Activated naive CD8-positive, alpha-beta T cell treated with anti-CD3 and anti-CD28 coated beads, Interleukin-2, amount 10 ng/mL, durations not matched to agents 7 days and 5 days (primary cell): ENCODE measurements around the gene IL1B. TPM values are rescaled to one million over a fixed set of nuclear protein-coding genes. Genes with fewer than 3 reads are reported as not detected.

ENCODE experiments used
- ATAC-seq: fragments of 150-1000 bp; cut with Tn5 transposase; one replicate; pipeline ENCODE4 v1.10.0; 2021; ENCODE audit warnings: low read depth, moderate library complexity
- POLR2A ChIA-PET: fragments of 350-600 bp; sonication (Branson Sonifier 250); formaldehyde crosslinking; loops from one replicate; lab custom pipeline; 2021; ENCODE audit warnings: antibody characterized with exemption; lab: Charles Lee
- DNase-seq: peaks from one replicate; pipeline ENCODE4 v3.0.0; 2021
- H3K27ac Mint-ChIP-seq: one replicate; pipeline ENCODE4 v1.8.0; 2022; ENCODE audit warnings: mild to moderate bottlenecking, mixed read lengths
- H3K27me3 Mint-ChIP-seq: one replicate; pipeline ENCODE4 v1.8.0; 2022; ENCODE audit warnings: mild to moderate bottlenecking, moderate library complexity, mixed read lengths
- H3K36me3 Mint-ChIP-seq: one replicate; pipeline ENCODE4 v1.8.0; 2021; ENCODE audit warnings: mild to moderate bottlenecking, mixed read lengths
- H3K4me1 Mint-ChIP-seq: one replicate; pipeline ENCODE4 v1.8.0; 2021; ENCODE audit warnings: mixed read lengths
- H3K4me3 Mint-ChIP-seq: one replicate; pipeline ENCODE4 v1.8.0; 2022; ENCODE audit warnings: mild to moderate bottlenecking, moderate library complexity, mixed read lengths
- H3K9me3 Mint-ChIP-seq: one replicate; pipeline ENCODE4 v1.8.0; 2021; ENCODE audit warnings: mixed read lengths
- total RNA-seq, 2 experiments: library from RNA; stranded (reverse); gene quantifications; one replicate each; pipeline ENCODE4 v1.2.3, GENCODE V29; 2021

The IL1B gene
- total RNA-seq = under 1 TPM in 1 of 2 experiments, not detected in 1; 0.19 TPM

DNA sequence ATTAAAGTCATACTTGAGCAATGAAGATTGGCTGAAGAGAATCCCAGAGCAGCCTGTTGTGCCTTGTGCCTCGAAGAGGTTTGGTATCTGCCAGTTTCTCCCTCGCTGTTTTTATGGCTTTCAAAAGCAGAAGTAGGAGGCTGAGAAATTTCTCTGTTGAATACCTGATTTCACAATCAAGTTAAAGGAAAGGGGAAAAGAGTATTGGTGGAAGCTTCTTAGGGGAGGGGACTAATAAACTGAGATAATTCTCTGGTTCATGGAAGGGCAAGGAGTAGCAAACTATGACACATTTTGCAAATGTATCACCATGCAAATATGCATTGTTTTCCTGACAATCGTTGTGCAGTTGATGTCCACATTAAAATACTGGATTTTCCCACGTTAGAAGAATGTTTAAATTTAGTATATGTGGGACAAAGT, at the start of gene IL1B:
TSS of gene IL1B (minus strand) at position 85 of the 423 bp plus-strand sequence. CDS start 550 bp downstream, outside the sequence.
- Mint-ChIP-seq H3K4me3 (no peak within 1 kb of the TSS), H3K36me3 (no peaks in the 10 kb centered on the region), H3K27me3 (peaks cover 44% of the 10 kb centered on the region), H3K4me1 (peaks cover 3% of the 10 kb centered on the region), H3K9me3 (no peaks in the 10 kb centered on the region), H3K27ac (no peak within 1 kb of the TSS)
- ATAC-seq (no peak), DNase-seq (no peak)
- POLR2A ChIA-PET = no interaction called here

- H3K9me3 Mint-ChIP-seq = no peaks in the 10 kb centered on the region
- no peak for DNase-seq
- POLR2A ChIA-PET = interaction anchor here (0.6 to 1.9 kb wide), 2 partner anchors 123 to 135 kb away, joined by 3 to 6 read pairs; no protein-coding TSS in a partner anchor
- no peaks in the 10 kb centered on the region for H3K36me3 Mint-ChIP-seq
- H3K4me1 Mint-ChIP-seq = peaks cover 12% of the 10 kb centered on the region
- no peak overlapping the region for H3K4me3 Mint-ChIP-seq
- H3K27me3 Mint-ChIP-seq = peaks cover 4% of the 10 kb centered on the region
- H3K27ac Mint-ChIP-seq = no peak overlapping the region
- ATAC-seq = no peak
Observed at GRCh38 chr2:112886291-112886690, 49.7 kb upstream of the IL1B start.

- Mint-ChIP-seq H3K27ac (peak overlapping the region; percentile 23), H3K27me3 (peaks cover 4% of the 10 kb centered on the region), H3K4me3 (peak overlapping the region; percentile 2), H3K9me3 (no peaks in the 10 kb centered on the region), H3K36me3 (no peaks in the 10 kb centered on the region), H3K4me1 (peaks cover 16% of the 10 kb centered on the region)
- POLR2A ChIA-PET = interaction anchor here (0.9 to 1.9 kb wide), 2 partner anchors 122 to 136 kb away, joined by 6 read pairs; no protein-coding TSS in a partner anchor
- DNase-seq = no peak
- no peak for ATAC-seq
Observed at GRCh38 chr2:112885506-112885902, 48.9 kb upstream of the IL1B start.

DNA sequence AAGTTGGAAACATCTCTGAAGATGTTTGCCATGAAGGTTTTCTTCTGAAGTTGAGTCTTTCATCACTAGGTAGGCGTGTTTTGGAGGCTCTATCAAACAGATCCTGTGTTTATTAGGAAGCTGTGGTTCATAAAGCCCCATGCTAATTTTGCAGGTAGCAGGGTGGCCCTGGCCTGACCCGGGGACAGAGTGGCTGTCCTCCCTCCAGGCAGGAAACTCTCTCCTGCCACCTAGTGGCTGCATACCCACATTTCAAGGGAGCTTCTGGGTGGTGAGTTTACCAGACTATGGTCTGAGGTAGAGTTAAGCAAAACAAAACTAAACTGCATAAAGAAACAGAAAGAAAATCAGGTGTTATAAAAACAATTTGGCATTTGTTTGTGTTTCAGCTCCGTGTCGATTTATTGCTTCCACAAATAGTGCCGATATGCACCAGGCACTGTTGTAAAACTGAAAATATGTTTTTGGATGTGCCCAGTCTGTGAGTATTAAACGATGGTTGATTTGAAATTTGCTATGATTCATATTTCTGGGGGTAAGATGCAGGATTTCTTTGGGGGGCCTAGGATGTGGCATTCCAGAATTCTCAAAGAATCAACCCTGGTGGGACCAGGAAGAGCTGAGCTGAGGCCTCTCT, 48.4 kb upstream of the IL1B start:
- Mint-ChIP-seq H3K27ac (peak overlapping the region; percentile 23), H3K9me3 (no peaks in the 10 kb centered on the region), H3K36me3 (no peaks in the 10 kb centered on the region), H3K4me3 (peak overlapping the region; percentile 2), H3K27me3 (peaks cover 4% of the 10 kb centered on the region), H3K4me1 (peaks cover 21% of the 10 kb centered on the region)
- POLR2A ChIA-PET = interaction anchor here (0.9 to 1.9 kb wide), 2 partner anchors 121 to 135 kb away, joined by 6 read pairs; no protein-coding TSS in a partner anchor
- peak; percentile 62 for DNase-seq
- ATAC-seq = peak; percentile 78

GRCh38 chr2:112883669-112884068, 47.1 kb upstream of the IL1B start:
- H3K27ac Mint-ChIP-seq = no peak overlapping the region
- H3K27me3 Mint-ChIP-seq = peaks cover 2% of the 10 kb centered on the region
- no peak for ATAC-seq
- H3K4me3 Mint-ChIP-seq = no peak overlapping the region
- POLR2A ChIA-PET = no interaction called here
- no peaks in the 10 kb centered on the region for H3K36me3 Mint-ChIP-seq
- no peaks in the 10 kb centered on the region for H3K9me3 Mint-ChIP-seq
- H3K4me1 Mint-ChIP-seq = peaks cover 24% of the 10 kb centered on the region
- DNase-seq = no peak

- POLR2A ChIA-PET = no interaction called here
- no peaks in the 10 kb centered on the region for H3K36me3 Mint-ChIP-seq
- H3K27ac Mint-ChIP-seq = peak overlapping the region; percentile 17
- peak; percentile 29 for ATAC-seq
- peaks cover 24% of the 10 kb centered on the region for H3K4me1 Mint-ChIP-seq
- H3K9me3 Mint-ChIP-seq = no peaks in the 10 kb centered on the region
- H3K4me3 Mint-ChIP-seq = no peak overlapping the region
- no peak for DNase-seq
- peaks cover 2% of the 10 kb centered on the region for H3K27me3 Mint-ChIP-seq
Observed at GRCh38 chr2:112881217-112881985, 44.8 kb upstream of the IL1B start.

DNA sequence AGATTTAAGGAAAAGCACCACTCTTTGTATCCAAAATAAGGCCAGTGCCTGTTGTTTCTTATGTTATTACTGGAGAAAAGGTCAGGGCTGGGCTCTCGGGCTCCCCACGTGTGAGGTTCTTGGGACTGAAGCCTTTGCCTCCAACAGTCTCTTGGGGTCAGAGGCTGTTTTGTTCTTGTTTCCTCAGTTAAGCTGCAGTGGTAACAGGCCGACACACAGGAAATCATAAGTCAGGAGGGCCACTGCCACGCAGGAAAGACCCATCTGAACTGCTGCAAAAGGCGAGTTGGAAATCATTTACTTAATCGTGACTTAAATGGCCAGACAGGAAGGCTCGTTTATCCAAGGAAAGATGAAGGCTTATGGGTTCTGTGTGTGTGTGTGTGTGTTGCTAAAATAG, 44.1 kb upstream of the IL1B start:
- peak overlapping the region; percentile 51 for H3K27ac Mint-ChIP-seq
- no peaks in the 10 kb centered on the region for H3K36me3 Mint-ChIP-seq
- DNase-seq = no peak
- POLR2A ChIA-PET = no interaction called here
- H3K27me3 Mint-ChIP-seq = peaks cover 2% of the 10 kb centered on the region
- ATAC-seq = no peak
- peaks cover 22% of the 10 kb centered on the region for H3K4me1 Mint-ChIP-seq
- peak overlapping the region; percentile 6 for H3K4me3 Mint-ChIP-seq
- H3K9me3 Mint-ChIP-seq = no peaks in the 10 kb centered on the region

DNA sequence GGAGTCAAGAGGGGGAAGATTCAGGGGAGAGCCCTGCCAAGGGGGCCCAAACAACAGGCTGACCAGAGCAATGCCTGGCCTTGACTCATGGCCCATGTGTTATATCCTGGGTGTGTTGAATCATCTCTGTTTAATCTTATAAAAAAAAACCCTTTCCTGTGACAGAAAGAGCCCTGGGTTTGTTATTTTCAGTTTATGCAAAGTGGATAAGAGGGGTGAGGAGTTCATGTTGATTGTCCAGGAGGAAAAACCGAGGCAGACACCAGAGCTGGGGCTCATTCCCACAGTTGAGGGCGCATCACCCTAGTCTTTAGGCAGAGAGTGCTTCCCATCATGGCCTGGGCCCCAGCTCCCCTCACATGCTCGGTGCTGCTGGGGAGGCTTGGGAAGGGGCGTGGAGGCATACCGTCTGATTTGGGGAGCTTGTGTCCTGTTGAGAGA, 43.5 kb upstream of the IL1B start:
- H3K9me3 Mint-ChIP-seq = no peaks in the 10 kb centered on the region
- ATAC-seq = no peak
- H3K27me3 Mint-ChIP-seq = peaks cover 2% of the 10 kb centered on the region
- no peak overlapping the region for H3K4me3 Mint-ChIP-seq
- no peak for DNase-seq
- peaks cover 17% of the 10 kb centered on the region for H3K4me1 Mint-ChIP-seq
- H3K36me3 Mint-ChIP-seq = no peaks in the 10 kb centered on the region
- peak overlapping the region; percentile 51 for H3K27ac Mint-ChIP-seq
- POLR2A ChIA-PET = no interaction called here

- POLR2A ChIA-PET = no interaction called here
- Mint-ChIP-seq H3K27me3 (peaks cover 4% of the 10 kb centered on the region), H3K27ac (no peak overlapping the region), H3K9me3 (no peaks in the 10 kb centered on the region), H3K4me3 (no peak overlapping the region), H3K4me1 (peaks cover 14% of the 10 kb centered on the region), H3K36me3 (no peaks in the 10 kb centered on the region)
- no peak for ATAC-seq
- no peak for DNase-seq
Observed at GRCh38 chr2:112879491-112880041, 43.0 kb upstream of the IL1B start.

GRCh38 chr2:112877423-112877822, 40.8 kb upstream of the IL1B start:
- POLR2A ChIA-PET = no interaction called here
- ATAC-seq (no peak), DNase-seq (no peak)
- no peak overlapping the region for H3K27ac Mint-ChIP-seq
- no peaks in the 10 kb centered on the region for H3K9me3 Mint-ChIP-seq
- H3K4me3 Mint-ChIP-seq = no peak overlapping the region
- H3K36me3 Mint-ChIP-seq = no peaks in the 10 kb centered on the region
- peaks cover 12% of the 10 kb centered on the region for H3K4me1 Mint-ChIP-seq
- peaks cover 18% of the 10 kb centered on the region for H3K27me3 Mint-ChIP-seq

DNA sequence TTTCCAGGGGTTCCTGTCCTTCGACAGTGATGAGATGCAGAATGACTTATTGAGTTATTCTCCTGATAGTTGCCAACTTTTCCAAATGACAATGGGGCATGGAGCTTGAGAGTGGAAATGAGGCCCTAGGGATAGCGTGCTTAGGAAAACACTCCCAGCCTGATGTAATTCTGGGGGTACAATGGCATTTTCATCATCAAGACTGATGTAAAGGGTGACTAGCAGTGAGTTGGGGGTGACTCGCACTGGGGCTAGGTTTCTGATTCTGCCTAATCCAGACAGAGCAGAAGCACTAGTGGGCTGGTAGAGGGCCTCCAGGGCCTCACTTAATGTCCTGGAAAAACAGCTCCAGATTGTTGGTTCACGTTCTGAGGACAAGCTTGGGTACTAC, 40.4 kb upstream of the IL1B start:
- DNase-seq (no peak), ATAC-seq (no peak)
- POLR2A ChIA-PET = no interaction called here
- peaks cover 23% of the 10 kb centered on the region for H3K27me3 Mint-ChIP-seq
- no peaks in the 10 kb centered on the region for H3K36me3 Mint-ChIP-seq
- no peak overlapping the region for H3K4me3 Mint-ChIP-seq
- peaks cover 12% of the 10 kb centered on the region for H3K4me1 Mint-ChIP-seq
- H3K27ac Mint-ChIP-seq = no peak overlapping the region
- H3K9me3 Mint-ChIP-seq = no peaks in the 10 kb centered on the region

DNA sequence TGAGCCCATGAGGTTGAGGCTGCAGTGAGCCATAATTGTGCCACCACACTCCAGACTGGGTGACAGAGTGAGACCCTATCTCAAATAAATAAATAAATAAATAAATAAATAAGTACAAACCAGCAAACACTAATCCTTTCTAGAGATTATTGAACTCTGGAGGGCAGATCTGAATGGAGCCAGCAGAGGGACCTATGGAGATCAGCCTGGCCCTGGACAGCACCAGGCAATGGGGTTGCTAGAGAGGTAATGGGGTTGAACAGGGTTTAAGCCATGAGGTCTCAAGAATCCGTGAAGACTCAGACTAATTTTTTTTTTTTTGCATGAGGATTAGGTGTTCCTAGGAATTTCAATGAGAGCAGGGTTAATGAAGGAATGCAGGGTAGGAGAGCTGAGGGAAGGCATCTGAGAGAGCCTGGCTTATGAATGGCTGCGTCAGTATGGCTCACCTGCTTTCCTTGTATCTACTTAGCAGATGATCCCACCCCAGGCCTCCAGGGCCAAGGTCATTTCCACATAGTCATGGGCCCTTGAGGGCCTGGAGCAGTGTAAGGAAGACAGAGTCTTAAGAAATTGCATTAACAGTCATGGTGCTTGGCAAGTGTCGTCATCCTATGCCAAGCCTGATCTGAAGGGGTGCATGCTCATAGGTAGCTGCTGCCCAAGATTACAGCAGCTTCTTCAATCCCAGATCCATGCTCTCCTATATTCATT, 39.8 kb upstream of the IL1B start:
- Mint-ChIP-seq H3K9me3 (no peaks in the 10 kb centered on the region), H3K4me1 (peaks cover 12% of the 10 kb centered on the region), H3K4me3 (no peak overlapping the region), H3K27ac (no peak overlapping the region), H3K27me3 (peaks cover 29% of the 10 kb centered on the region), H3K36me3 (no peaks in the 10 kb centered on the region)
- POLR2A ChIA-PET = no interaction called here
- ATAC-seq = no peak
- no peak for DNase-seq
